H1 (cell line): ENCODE measurements around the gene PHLDA3. TPM values are rescaled to one million over a fixed set of nuclear protein-coding genes. Genes with fewer than 3 reads are reported as not detected.

Experiments
- CTCF ChIA-PET: fragments of 300-600 bp; sonication (Branson Sonifier 250); formaldehyde crosslinking; loops from one replicate; lab custom pipeline; 2021; ENCODE audit not compliant: partially characterized antibody; lab: Charles Lee
- POLR2A ChIA-PET: fragments of 300-600 bp; sonication (Branson Sonifier 250); formaldehyde crosslinking; loops from one replicate; lab custom pipeline; 2021; ENCODE audit warnings: inconsistent platforms; ENCODE audit not compliant: partially characterized antibody; lab: Charles Lee
- DNase-seq, 2 experiments: peaks; one replicate each; pipeline versions ENCODE4 v3.0.0 to v3.0.0-alpha.2; 2010 to 2022; ENCODE audit warnings: low spot score in 2 of 2, low read depth in 1 of 2, mixed read lengths in 1 of 2
- FAIRE-seq: peaks from 2 replicates; lab custom pipeline; 2011; peaks lifted over from hg19 to GRCh38; lab: Jason Lieb, UNC
- H2AFZ ChIP-seq: 2 replicates; pipeline ENCODE4 v1.8.1; 2012; ENCODE audit warnings: low read length, inconsistent platforms
- H2AK5ac ChIP-seq: 2 replicates; pipeline ENCODE4 v1.6.1; 2013; ENCODE audit warnings: low read depth, low read length
- H2BK120ac ChIP-seq: replicated peaks from 2 replicates; pipeline ENCODE3; 2013; ENCODE audit warnings: low read depth, low read length, inconsistent platforms
- H2BK12ac ChIP-seq: 2 replicates; pipeline ENCODE4 v1.6.1; 2013; ENCODE audit warnings: low read depth, low read length
- H2BK15ac ChIP-seq: 2 replicates; pipeline ENCODE4 v1.6.1; 2013; ENCODE audit warnings: low read length
- H2BK20ac ChIP-seq: 2 replicates; pipeline ENCODE4 v1.6.1; 2013; ENCODE audit warnings: low read length
- H2BK5ac ChIP-seq: 2 replicates; pipeline ENCODE4 v1.6.1; 2013; ENCODE audit warnings: low read depth, low read length
- H3K14ac ChIP-seq: 2 replicates; pipeline ENCODE4 v1.6.1; 2013; ENCODE audit warnings: inconsistent platforms; ENCODE audit not compliant: insufficient read length
- H3K18ac ChIP-seq: 2 replicates; pipeline ENCODE4 v1.6.1; 2013; ENCODE audit warnings: low read length; ENCODE audit errors: extremely low read depth
- H3K23ac ChIP-seq: 2 replicates; pipeline ENCODE4 v1.6.1; 2013; ENCODE audit warnings: inconsistent platforms; ENCODE audit not compliant: insufficient read length
- H3K23me2 ChIP-seq: 2 replicates; pipeline ENCODE4 v1.6.1; 2013; ENCODE audit warnings: low read depth, low read length
- H3K27ac ChIP-seq: 2 replicates; pipeline ENCODE4 v1.6.1; 2011; ENCODE audit warnings: low read depth, low read length, inconsistent platforms
- H3K27me3 ChIP-seq, 4 experiments: replicated peaks in 1 of 4; 1 replicate in 1 of 4; 2 replicates in 3 of 4; pipeline versions ENCODE4 v1.6.1 to v1.8.1; 2011 to 2013; ENCODE audit warnings: low read length in 3 of 4, mild to moderate bottlenecking in 3 of 4, inconsistent platforms in 2 of 4, mixed read lengths in 2 of 4, moderate library complexity in 1 of 4; ENCODE audit not compliant: control insufficient read depth in 3 of 4, insufficient read depth in 3 of 4; ENCODE audit errors: extremely low read depth in 1 of 4
- H3K36me3 ChIP-seq, 4 experiments: 2 replicates each; pipeline versions ENCODE4 v1.6.1 to v1.8.1; 2011 to 2013; ENCODE audit warnings: mild to moderate bottlenecking in 4 of 4, low read length in 3 of 4, moderate library complexity in 2 of 4, control low read depth in 1 of 4, inconsistent platforms in 1 of 4; ENCODE audit not compliant: insufficient read depth in 4 of 4, control insufficient read depth in 2 of 4
- H3K4ac ChIP-seq: replicated peaks from 2 replicates; pipeline ENCODE3; 2013; ENCODE audit warnings: low read length, low read depth, mixed read lengths, inconsistent platforms; ENCODE audit not compliant: insufficient read length
- H3K4me1 ChIP-seq, 4 experiments: replicated peaks in 1 of 4; 1 replicate in 1 of 4; 2 replicates in 3 of 4; pipeline versions ENCODE4 v1.6.1 to v1.8.1; 2011 to 2013; ENCODE audit warnings: low read length in 3 of 4, inconsistent platforms in 2 of 4, mixed read lengths in 1 of 4; ENCODE audit not compliant: insufficient read depth in 4 of 4, control insufficient read depth in 3 of 4
- H3K4me2 ChIP-seq, 2 experiments: 2 replicates each; pipeline versions ENCODE4 v1.6.1 to v1.8.1; 2011 to 2013; ENCODE audit warnings: low read depth in 2 of 2, low read length in 2 of 2, control low read depth in 1 of 2, inconsistent platforms in 1 of 2, mild to moderate bottlenecking in 1 of 2; ENCODE audit not compliant: insufficient read depth in 1 of 2
- H3K4me3 ChIP-seq, 4 experiments: fragments of 200-600, 300-600 bp in 1 of 4; sonication (generic), shearing (Covaris generic), sonication (Bioruptor Twin) in 1 of 4; 2 replicates each; pipeline versions ENCODE4 v1.5.1 to v1.8.1; 2011 to 2016; ENCODE audit warnings: low read length in 4 of 4, low read depth in 3 of 4, control low read depth in 2 of 4, inconsistent platforms in 2 of 4, mild to moderate bottlenecking in 2 of 4, mixed read lengths in 1 of 4, moderate library complexity in 1 of 4; ENCODE audit not compliant: insufficient read depth in 2 of 4; ENCODE audit errors: extremely low read depth in 1 of 4
- H3K56ac ChIP-seq: replicated peaks from 2 replicates; pipeline ENCODE3; 2013; ENCODE audit warnings: low read depth, mild to moderate bottlenecking, mixed read lengths, low read length, inconsistent platforms; ENCODE audit not compliant: insufficient read length
- H3K79me1 ChIP-seq: 2 replicates; pipeline ENCODE4 v1.6.1; 2013; ENCODE audit warnings: low read depth, low read length, control low read depth
- H3K79me2 ChIP-seq, 2 experiments: 2 replicates each; pipeline versions ENCODE4 v1.6.1 to v1.8.1; 2012 to 2013; ENCODE audit warnings: low read length in 2 of 2, mild to moderate bottlenecking in 2 of 2, inconsistent platforms in 1 of 2; ENCODE audit not compliant: insufficient read depth in 2 of 2, control insufficient read depth in 1 of 2
- H3K9ac ChIP-seq, 4 experiments: replicated peaks in 1 of 4; 1 replicate in 1 of 4; 2 replicates in 3 of 4; pipeline versions ENCODE4 v1.6.1 to v1.8.1; 2011 to 2013; ENCODE audit warnings: low read depth in 3 of 4, low read length in 3 of 4, control low read depth in 2 of 4, mild to moderate bottlenecking in 2 of 4, moderate library complexity in 2 of 4, inconsistent platforms in 1 of 4; ENCODE audit errors: extremely low read depth in 1 of 4
- H3K9me3 ChIP-seq, 2 experiments: 2 replicates each; pipeline versions ENCODE4 v1.6.1 to v1.8.1; 2012 to 2013; ENCODE audit warnings: mild to moderate bottlenecking in 2 of 2, moderate library complexity in 2 of 2, control low read depth in 1 of 2, inconsistent platforms in 1 of 2, low read depth in 1 of 2, low read length in 1 of 2, mixed read lengths in 1 of 2; ENCODE audit not compliant: insufficient read depth in 2 of 2
- H4K20me1 ChIP-seq, 2 experiments: replicated peaks in 1 of 2; 2 replicates each; pipeline versions ENCODE3 to v1.8.1; 2011 to 2013; ENCODE audit warnings: inconsistent platforms in 2 of 2, low read length in 2 of 2, mild to moderate bottlenecking in 1 of 2; ENCODE audit not compliant: insufficient read depth in 2 of 2, control insufficient read depth in 1 of 2
- H4K5ac ChIP-seq: 2 replicates; pipeline ENCODE4 v1.6.1; 2013; ENCODE audit warnings: low read length, low read depth, mixed read lengths, inconsistent platforms; ENCODE audit not compliant: insufficient read length
- H4K8ac ChIP-seq: 2 replicates; pipeline ENCODE4 v1.8.0; 2013; ENCODE audit warnings: mild to moderate bottlenecking, moderate library complexity, low read length, inconsistent platforms; ENCODE audit not compliant: insufficient read depth; ENCODE audit errors: extremely low read depth
- H4K91ac ChIP-seq: replicated peaks from 2 replicates; pipeline ENCODE3; 2013; ENCODE audit warnings: low read length, mixed read lengths, inconsistent platforms; ENCODE audit not compliant: insufficient read length
- ASH2L ChIP-seq: fragments of 200-600, 300-600 bp; sonication (generic); IDR thresholded peaks from one replicate; pipeline ENCODE4 v1.7.1; 2017; ENCODE audit warnings: low read length
- HDAC2 ChIP-seq, 2 experiments: fragments of 300-600 bp in 1 of 2; sonication (generic) in 1 of 2; IDR thresholded peaks; 2 replicates each; pipeline ENCODE4 v1.6.1; 2011 to 2012; ENCODE audit warnings: low read depth in 2 of 2, low read length in 2 of 2, mild to moderate bottlenecking in 2 of 2, moderate library complexity in 2 of 2, borderline replicate concordance in 1 of 2, inconsistent platforms in 1 of 2
- NANOG ChIP-seq: IDR thresholded peaks from 2 replicates; pipeline ENCODE4 v1.6.1; 2011; ENCODE audit warnings: low read length, low read depth, mild to moderate bottlenecking, inconsistent platforms; ENCODE audit not compliant: insufficient read depth, poor library complexity, severe bottlenecking
- NRF1 ChIP-seq: IDR thresholded peaks from 2 replicates; pipeline ENCODE4 v1.6.1; 2011; ENCODE audit warnings: mild to moderate bottlenecking, low read depth, low read length, improper control_type of control experiment
- RBBP5 ChIP-seq: IDR thresholded peaks from 2 replicates; pipeline ENCODE4 v1.7.1; 2012; ENCODE audit warnings: low read depth, mild to moderate bottlenecking, inconsistent platforms, low read length, moderate library complexity, borderline replicate concordance
- SP1 ChIP-seq: IDR thresholded peaks from 2 replicates; pipeline ENCODE4 v1.6.1; 2011; ENCODE audit warnings: low read depth, low read length
- SUZ12 ChIP-seq: fragments of 200-600 bp; sonication (generic); IDR thresholded peaks from 2 replicates; pipeline ENCODE4 v1.6.1; 2012; ENCODE audit warnings: mild to moderate bottlenecking, inconsistent platforms, low read length, moderate library complexity, mixed read lengths
- WGBS, 2 experiments: shearing (Covaris generic) in 1 of 2; methylation state at CpG; one replicate each; pipeline versions ENCODE4 v1.1.6 to v1.1.7; 2013 to 2015; ENCODE audit warnings: low lambda C conversion rate in 2 of 2, mixed read lengths in 2 of 2, inconsistent platforms in 1 of 2, low coverage in 1 of 2, missing lambda C conversion rate in 1 of 2; ENCODE audit not compliant: insufficient replicate concordance in 2 of 2, insufficient coverage in 1 of 2, insufficient read length in 1 of 2; ENCODE audit errors: extremely low coverage in 1 of 2, missing lambda C conversion rate in 1 of 2; 5-methylcytosine and 5-hydroxymethylcytosine counted together
- polyA plus RNA-seq, 7 experiments: library from polyadenylated mRNA; depleted of rRNA in 3 of 7; stranded (reverse) in 5 of 7; unstranded in 2 of 7; fragments of >200 nt in 5 of 7; fragments of 200-250 nt in 2 of 7; gene quantifications; 1 replicate in 5 of 7; 2 replicates in 1 of 7; 4 replicates in 1 of 7; pipeline versions ENCODE4 v1.2.1 to v1.2.3, GENCODE V29; 2011 to 2013; ENCODE audit warnings: missing spikeins in 2 of 7, mixed read lengths in 2 of 7
- total RNA-seq: library from RNA; stranded (reverse); fragmentation: NEBNext Ultra II Directional; extraction: Animal tissue kit (Norgen Biotek cat#: 25700); gene quantifications from 2 replicates; pipeline ENCODE4 v1.2.1, GENCODE V29; 2021
- TF ChIP-seq, protein P1 (sequence below): IDR thresholded peaks from 2 replicates; pipeline ENCODE4 v1.6.1; 2012; ENCODE audit warnings: inconsistent platforms

PHLDA3 gene
- total and polyA plus RNA-seq, 2 of the 8 experiments (the other 6 are each of a cell fraction or from before 2014, with no cell fraction given), result 25.5 to 27.5 TPM

DNA sequence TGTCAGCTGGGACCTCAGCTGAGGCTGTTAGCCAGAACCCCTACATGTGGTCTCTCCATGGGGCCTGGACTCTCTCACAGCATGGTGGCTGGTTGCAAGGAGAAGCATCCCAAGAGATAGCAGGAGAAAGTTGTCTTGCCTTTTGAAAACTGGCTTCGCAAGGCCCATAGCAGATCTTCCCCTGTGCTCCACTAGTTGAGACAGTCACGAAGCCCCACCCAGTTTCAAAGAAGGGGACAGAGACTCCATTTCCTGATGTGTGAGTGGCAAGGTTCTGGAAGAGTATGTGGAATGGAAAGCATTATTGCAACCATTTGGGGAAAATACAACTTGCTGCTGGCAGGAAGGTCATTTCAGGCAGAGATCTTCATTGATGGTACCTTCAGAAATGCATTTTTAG is 45.5 kb upstream of the PHLDA3 start:
- Histone ChIP-seq H2BK20ac (no peak overlapping the region), H3K27ac (no peak overlapping the region), H3K9ac (no peak overlapping the region), H2BK12ac (no peak overlapping the region), H4K91ac (no peak overlapping the region), H3K23ac (no peak overlapping the region), H2BK5ac (no peak overlapping the region), H2BK120ac (no peak overlapping the region), H4K20me1 (no peaks in the 10 kb centered on the region), H3K79me2 (no peaks in the 10 kb centered on the region), H3K4me3 (no peak overlapping the region), H3K79me1 (no peaks in the 10 kb centered on the region), H3K4ac (no peak overlapping the region), H3K14ac (no peak overlapping the region), H3K4me2 (no peak overlapping the region), H3K36me3 (no peaks in the 10 kb centered on the region), H2BK15ac (no peak overlapping the region), H2AK5ac (no peak overlapping the region), H2AFZ (no peak overlapping the region), H3K56ac (no peak overlapping the region), H4K5ac (no peak overlapping the region), H3K23me2 (no peaks in the 10 kb centered on the region; the same call in 1 of the 2 replicates), H3K4me1 (peaks cover 3 to 5% (median 5%) of the 10 kb centered on the region in 4 experiments; a peak in 6 of 7 replicates), H3K9me3 (no peaks in the 10 kb centered on the region), H3K27me3 (no peaks in the 10 kb centered on the region; a peak in 1 of 7 replicates), H4K8ac (no peak overlapping the region), H3K18ac (no peak overlapping the region)
- ChIA-PET CTCF (interaction anchor here (0.8 to 43.8 kb wide), 12 partner anchors 8 to 366 kb away, joined by 3 to 929 read pairs (median 18); partner anchors contain the start of genes CSRP1 and NAV1), POLR2A (interaction anchor here (1.1 to 6.3 kb wide), 3 partner anchors 12 to 33 kb away, joined by 3 to 52 read pairs (median 30); no protein-coding TSS in a partner anchor)
- no peak for TF ChIP-seq NANOG
- TF ChIP-seq, protein P1, sequence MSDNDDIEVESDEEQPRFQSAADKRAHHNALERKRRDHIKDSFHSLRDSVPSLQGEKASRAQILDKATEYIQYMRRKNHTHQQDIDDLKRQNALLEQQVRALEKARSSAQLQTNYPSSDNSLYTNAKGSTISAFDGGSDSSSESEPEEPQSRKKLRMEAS, result no peak
- no peak for TF ChIP-seq NRF1
- TF ChIP-seq RBBP5, result no peak
- no peak for TF ChIP-seq SP1
- TF ChIP-seq ASH2L, result no peak
- TF ChIP-seq SUZ12, result no peak
- TF ChIP-seq HDAC2 (IDR thresholded peaks at IDR 0.05; ENCODE audit: borderline replicate concordance in 1 of 2, low read depth in 2 of 2, low read length in 2 of 2), result no peak
- WGBS, 2 experiments, result 90% methylated on average over 2 of the region's 2 CpGs; no CpG with 5 or more reads in 1 of the 2 experiments
- DNase-seq (no peak), FAIRE-seq (no peak)
